Upper lobe of left lung (tissue), 6 donors: ENCODE measurements around the gene EXOC2. TPM values are rescaled to one million over a fixed set of nuclear protein-coding genes. Genes with fewer than 3 reads are reported as not detected.

Experiments used
- ATAC-seq, 2 donors: fragments of 200-7000 bp; cut with Tn5 transposase; one replicate each; pipeline ENCODE4 v1.9.1; 2022; ENCODE audit warnings: mild to moderate bottlenecking in 2 of 2, moderate library complexity in 2 of 2; ENCODE audit not compliant: low FRiP score in 2 of 2
- DNase-seq, 2 donors: peaks; one replicate each; pipeline ENCODE4 v3.0.0-alpha.2; 2019 to 2020
- H3K27ac ChIP-seq, 4 donors: fragments of 200-600 bp; sonication (generic); one replicate each; pipeline ENCODE4 v1.5.1; 2016 to 2019
- H3K27me3 ChIP-seq, 4 donors: fragments of 200-600 bp; sonication (generic); one replicate each; pipeline ENCODE4 v1.5.1; 2017 to 2019
- H3K36me3 ChIP-seq, 4 donors: fragments of 200-600 bp; sonication (generic); one replicate each; pipeline ENCODE4 v1.5.1; 2016 to 2019
- H3K4me1 ChIP-seq, 4 donors: fragments of 200-600 bp; sonication (generic); one replicate each; pipeline ENCODE4 v1.5.1; 2018 to 2019
- H3K4me3 ChIP-seq, 4 donors: fragments of 200-600 bp; sonication (generic); one replicate each; pipeline ENCODE4 v1.5.1; 2017 to 2019; ENCODE audit warnings: mild to moderate bottlenecking in 2 of 4, moderate library complexity in 1 of 4
- H3K9me3 ChIP-seq, 4 donors: fragments of 200-600 bp; sonication (generic); one replicate each; pipeline ENCODE4 v1.5.1; 2018 to 2019
- CTCF ChIP-seq, 6 experiments: fragments of 450-650 bp in 4 of 6; fragments of 200-600 bp in 2 of 6; sonication (generic) in 2 of 6; IDR thresholded peaks; one replicate each; pipeline ENCODE4 v1.5.1; 2016 to 2019; ENCODE audit warnings: antibody characterized with exemption in 6 of 6
- EP300 ChIP-seq, 4 donors: sonication (generic); formaldehyde crosslinking; IDR thresholded peaks; one replicate each; pipeline ENCODE4 v1.5.1; 2017; ENCODE audit warnings: antibody characterized with exemption in 4 of 4, control low read depth in 2 of 4
- POLR2A ChIP-seq, 4 donors: fragments of 450-650 bp; IDR thresholded peaks; one replicate each; pipeline ENCODE4 v1.5.1; 2016 to 2017; ENCODE audit warnings: antibody characterized with exemption in 4 of 4, mild to moderate bottlenecking in 2 of 4
- POLR2AphosphoS5 ChIP-seq, 2 donors: sonication (generic); formaldehyde crosslinking; IDR thresholded peaks; one replicate each; pipeline ENCODE4 v1.5.1; 2017; ENCODE audit warnings: antibody characterized with exemption in 2 of 2
- WGBS, 2 donors: methylation state at CpG; one replicate each; pipeline ENCODE4 v1.1.5; 2017 to 2018; 5-methylcytosine and 5-hydroxymethylcytosine counted together
- total RNA-seq, 6 donors: library from RNA; depleted of rRNA in 4 of 6; stranded (reverse); fragments of >200 nt in 4 of 6; gene quantifications; one replicate each; pipeline versions ENCODE4 v1.1.0 to v1.2.1, GENCODE V29; 2016 to 2021
- donor health status: DM: no; HTN: no; CAD: no; lungs with moderate emphysema.
- donor health status: DM: no; HTN: yes; CAD: no; lungs with severe emphysema.

EXOC2 gene
- total RNA-seq, 6 donors from 2014 or later, result 16.5 to 31.4 (median 24.4) TPM

GRCh38 chr6:515267-515666 lies 177.7 kb downstream of the EXOC2 start:
- TF ChIP-seq CTCF (IDR thresholded peaks at IDR 0.05), result no peak
- TF ChIP-seq POLR2A (IDR thresholded peaks at IDR 0.05), result no peak
- TF ChIP-seq EP300 (IDR thresholded peaks at IDR 0.05), result no peak
- TF ChIP-seq POLR2AphosphoS5 (IDR thresholded peaks at IDR 0.05), result no peak
- Histone ChIP-seq H3K4me3 (no peak overlapping the region), H3K36me3 (peaks cover 0 to 4% (median 2%) of the 10 kb centered on the region in 4 donors), H3K4me1 (peaks cover 0 to 8% (median 2%) of the 10 kb centered on the region in 4 donors), H3K27me3 (no peaks in the 10 kb centered on the region), H3K27ac (no peak overlapping the region), H3K9me3 (no peaks in the 10 kb centered on the region)
- ATAC-seq (no peak), DNase-seq (no peak)
- 85 to 96% methylated on average over 11 of the region's 11 CpGs for WGBS, 2 donors

- DNase-seq (peak in 1 of 2 donors; percentile 40), ATAC-seq (peak in 1 of 2 donors; percentile 15)
- Histone ChIP-seq H3K4me3 (no peak overlapping the region), H3K27me3 (no peaks in the 10 kb centered on the region), H3K4me1 (peaks cover 0 to 8% (median 2%) of the 10 kb centered on the region in 4 donors), H3K9me3 (no peaks in the 10 kb centered on the region), H3K36me3 (peaks cover 0 to 4% (median 2%) of the 10 kb centered on the region in 4 donors), H3K27ac (no peak overlapping the region)
- TF ChIP-seq CTCF (IDR thresholded peaks at IDR 0.05) (no peak), POLR2AphosphoS5 (IDR thresholded peaks at IDR 0.05) (no peak), POLR2A (IDR thresholded peaks at IDR 0.05) (no peak), EP300 (IDR thresholded peaks at IDR 0.05) (no peak)
- WGBS, 2 donors, result 84 to 94% methylated on average over 12 of the region's 12 CpGs
Measured at GRCh38 chr6:514396-514978, 178.5 kb downstream of the EXOC2 start.

- Histone ChIP-seq H3K9me3 (no peaks in the 10 kb centered on the region), H3K27ac (no peak overlapping the region), H3K4me1 (peaks cover 0 to 8% (median 2%) of the 10 kb centered on the region in 4 donors), H3K36me3 (peaks cover 0 to 4% (median 2%) of the 10 kb centered on the region in 4 donors), H3K4me3 (no peak overlapping the region), H3K27me3 (no peaks in the 10 kb centered on the region)
- WGBS, 2 donors, result 52 to 74% methylated on average over 3 of the region's 3 CpGs
- no peak for ATAC-seq
- TF ChIP-seq POLR2A (IDR thresholded peaks at IDR 0.05), result no peak
- TF ChIP-seq EP300 (IDR thresholded peaks at IDR 0.05), result no peak
- TF ChIP-seq POLR2AphosphoS5 (IDR thresholded peaks at IDR 0.05), result no peak
- TF ChIP-seq CTCF (IDR thresholded peaks at IDR 0.05), result no peak
- DNase-seq, result no peak
Measured at GRCh38 chr6:513961-514360, 179.0 kb downstream of the EXOC2 start.

GRCh38 chr6:513058-513457 lies 179.9 kb downstream of the EXOC2 start:
- 96 to 99% methylated on average over 15 of the region's 15 CpGs for WGBS, 2 donors
- no peak overlapping the region for H3K27ac ChIP-seq
- H3K9me3 ChIP-seq, result no peaks in the 10 kb centered on the region
- ATAC-seq (peak in 1 of 2 donors; percentile 59), DNase-seq (peak in 1 of 2 donors; percentile 31)
- peaks cover 0 to 4% (median 2%) of the 10 kb centered on the region in 4 donors for H3K36me3 ChIP-seq
- H3K27me3 ChIP-seq, result no peaks in the 10 kb centered on the region
- TF ChIP-seq CTCF (IDR thresholded peaks at IDR 0.05) (no peak), EP300 (IDR thresholded peaks at IDR 0.05) (no peak), POLR2A (IDR thresholded peaks at IDR 0.05) (no peak), POLR2AphosphoS5 (IDR thresholded peaks at IDR 0.05) (no peak)
- peaks cover 0 to 8% (median 2%) of the 10 kb centered on the region in 4 donors for H3K4me1 ChIP-seq
- H3K4me3 ChIP-seq, result no peak overlapping the region
